ENCODE data around the gene CFAP46.

- no peak for TF ChIP-seq CTCF (IDR thresholded peaks at IDR 0.05; ENCODE audit: poor library complexity)
- no peak for TF ChIP-seq EZH2 (IDR thresholded peaks at IDR 0.05; ENCODE audit: borderline replicate concordance)
Observed at GRCh38 chr10:132892004-132892403, 50.4 kb downstream of the CFAP46 start.

Data from hepatocyte (in vitro differentiated cells).